Measurements from ENCODE around the gene ORM2. TPM values are rescaled to one million over a fixed set of nuclear protein-coding genes. Genes with fewer than 3 reads are reported as not detected.

ORM2 gene
- polyA plus RNA-seq, 1 of the 3 experiments (the other 2 are of a cell fraction) = not detected

GRCh38 chr9:114288193-114289091, 41.2 kb upstream of the ORM2 start:
- H3K79me2 ChIP-seq (ENCODE audit: insufficient read depth) = no peaks in the 10 kb centered on the region
- peaks cover 22 to 31% of the 10 kb centered on the region in 2 experiments; a peak in 3 of 4 replicates for H3K4me1 ChIP-seq (ENCODE audit: control insufficient read depth in 1 of 2, insufficient read depth in 2 of 2, low read depth in 1 of 2, low read length in 1 of 2)
- H3K4me2 ChIP-seq = peak overlapping the region; percentile 41; the same call in 1 of the 2 replicates
- peaks cover 4% of the 10 kb centered on the region for H3F3A ChIP-seq (replicated peaks; ENCODE audit: insufficient read depth)
- no peaks in the 10 kb centered on the region for H3K27me3 ChIP-seq (ENCODE audit: insufficient read depth)
- POLR2A ChIA-PET = no interaction called here
- H4K20me1 ChIP-seq (ENCODE audit: insufficient read depth) = no peaks in the 10 kb centered on the region
- peak overlapping the region; percentile 47 to 64 for H3K27ac ChIP-seq (ENCODE audit: low read depth in 2 of 2, low read length in 1 of 2)
- no peak overlapping the region for H3K4me3 ChIP-seq (ENCODE audit: low read depth in 2 of 2, low read length in 1 of 2)
- H3K9ac ChIP-seq = no peak overlapping the region
- no peak overlapping the region for H2AFZ ChIP-seq (ENCODE audit: low read depth)
- H3K9me2 ChIP-seq = no peaks in the 10 kb centered on the region
- H3K9me3 ChIP-seq = no peaks in the 10 kb centered on the region
- peaks cover 2 to 20% of the 10 kb centered on the region in 2 experiments for H3K36me3 ChIP-seq (replicated peaks in 1 of 2; ENCODE audit: control insufficient read depth in 1 of 2, insufficient read depth in 2 of 2, low read length in 1 of 2)
- 38% methylated on average over 11 of the region's 23 CpGs for WGBS (ENCODE audit: low lambda C conversion rate)
- CTCF ChIA-PET = interaction anchor here (0.7 to 17.8 kb wide), 18 partner anchors 10 to 551 kb away, joined by 3 to 269 read pairs (median 4); partner anchors contain the start of gene COL27A1
- TF ChIP-seq ELF1 (IDR thresholded peaks at IDR 0.05) (no peak), FOSL2 (IDR thresholded peaks at IDR 0.05; ENCODE audit: borderline replicate concordance, low read depth) (no peak), NFIC (IDR thresholded peaks at IDR 0.05; ENCODE audit: borderline replicate concordance) (0 out of 2 replicates have a peak, but pooled peaks have one; percentile 14), TEAD4 (IDR thresholded peaks at IDR 0.05; ENCODE audit: borderline replicate concordance, insufficient read depth) (peak; percentile 56), TCF12 (IDR thresholded peaks at IDR 0.05) (peak; percentile 73)
- TF ChIP-seq, protein P1, sequence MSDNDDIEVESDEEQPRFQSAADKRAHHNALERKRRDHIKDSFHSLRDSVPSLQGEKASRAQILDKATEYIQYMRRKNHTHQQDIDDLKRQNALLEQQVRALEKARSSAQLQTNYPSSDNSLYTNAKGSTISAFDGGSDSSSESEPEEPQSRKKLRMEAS (IDR thresholded peaks at IDR 0.05; ENCODE audit: low read depth) = peak; percentile 75
- DNase-seq = no peak

- POLR2A ChIA-PET = no interaction called here
- H3K27me3 ChIP-seq (ENCODE audit: insufficient read depth) = no peaks in the 10 kb centered on the region
- peaks cover 4% of the 10 kb centered on the region for H3F3A ChIP-seq (replicated peaks; ENCODE audit: insufficient read depth)
- no peak for DNase-seq
- peaks cover 22 to 28% of the 10 kb centered on the region in 2 experiments; a peak in 3 of 4 replicates for H3K4me1 ChIP-seq (ENCODE audit: control insufficient read depth in 1 of 2, insufficient read depth in 2 of 2, low read depth in 1 of 2, low read length in 1 of 2)
- H3K27ac ChIP-seq (ENCODE audit: low read depth in 2 of 2, low read length in 1 of 2) = no peak overlapping the region
- H2AFZ ChIP-seq (ENCODE audit: low read depth) = no peak overlapping the region
- WGBS (ENCODE audit: low lambda C conversion rate) = 95% methylated on average over 11 of the region's 13 CpGs
- TF ChIP-seq FOSL2 (IDR thresholded peaks at IDR 0.05; ENCODE audit: borderline replicate concordance, low read depth) (no peak), RFX5 (IDR thresholded peaks at IDR 0.05; ENCODE audit: low read length) (no peak), FOXM1 (IDR thresholded peaks at IDR 0.05; ENCODE audit: low read depth) (no peak), USF1 (IDR thresholded peaks at IDR 0.05; ENCODE audit: borderline replicate concordance, low read depth) (no peak)
- H3K9ac ChIP-seq = no peak overlapping the region
- H3K79me2 ChIP-seq (ENCODE audit: insufficient read depth) = no peaks in the 10 kb centered on the region
- CTCF ChIA-PET = interaction anchor here (1.0 to 17.8 kb wide), 10 partner anchors 8 to 210 kb away, joined by 3 to 269 read pairs (median 49); partner anchors contain the start of gene COL27A1
- no peaks in the 10 kb centered on the region for H3K9me2 ChIP-seq
- H3K36me3 ChIP-seq (replicated peaks in 1 of 2; ENCODE audit: control insufficient read depth in 1 of 2, insufficient read depth in 2 of 2, low read length in 1 of 2) = peaks cover 2 to 25% of the 10 kb centered on the region in 2 experiments
- no peaks in the 10 kb centered on the region for H4K20me1 ChIP-seq (ENCODE audit: insufficient read depth)
- no peaks in the 10 kb centered on the region for H3K9me3 ChIP-seq
- no peak overlapping the region for H3K4me2 ChIP-seq
- H3K4me3 ChIP-seq (ENCODE audit: low read depth in 2 of 2, low read length in 1 of 2) = no peak overlapping the region
Measured at GRCh38 chr9:114289106-114289505, 40.6 kb upstream of the ORM2 start.

Measured in SK-N-SH (cell line).